Lower leg skin (tissue), 3 donors: ENCODE data around the gene OR3A3.

Experiments
- CTCF ChIP-seq, 3 donors: fragments of 450-650 bp; IDR thresholded peaks; one replicate each; pipeline ENCODE4 v1.5.1; 2016; ENCODE audit warnings: antibody characterized with exemption in 3 of 3, mild to moderate bottlenecking in 3 of 3, moderate library complexity in 2 of 3
- POLR2A ChIP-seq, 2 donors: fragments of 450-650 bp; IDR thresholded peaks; one replicate each; pipeline ENCODE4 v1.6.1; 2016 to 2017; ENCODE audit warnings: antibody characterized with exemption in 2 of 2, mild to moderate bottlenecking in 1 of 2, moderate library complexity in 1 of 2

- TF ChIP-seq CTCF (IDR thresholded peaks at IDR 0.05) (no peak), POLR2A (IDR thresholded peaks at IDR 0.05) (no peak)
These were observed 25.0 kb upstream of the OR3A3 start, which contains the start of gene OR3A2 for GRCh38 chr17:3385869-3386816.
